Transverse colon (tissue), 4 donors: ENCODE results near the gene CYLC2.

Source experiments
- POLR2A ChIP-seq: fragments of 450-650 bp; IDR thresholded peaks from one replicate; pipeline ENCODE4 v1.6.1; 2016; ENCODE audit warnings: antibody characterized with exemption, mild to moderate bottlenecking, moderate library complexity
- POLR2AphosphoS5 ChIP-seq, 3 donors: sonication (generic); formaldehyde crosslinking; IDR thresholded peaks; one replicate each; pipeline ENCODE4 v1.6.1; 2016; ENCODE audit warnings: antibody characterized with exemption in 3 of 3
- TF ChIP-seq, protein P1 (sequence below), 5 experiments: fragments of 200-600 bp in 3 of 5; fragments of 450-650 bp in 2 of 5; sonication (generic) in 3 of 5; IDR thresholded peaks; 1 replicate in 2 of 5; 2 replicates in 3 of 5; pipeline ENCODE4 v1.5.1; 2016 to 2017; ENCODE audit warnings: antibody characterized with exemption in 5 of 5, inconsistent platforms in 3 of 5, mild to moderate bottlenecking in 2 of 5, moderate library complexity in 1 of 5

DNA sequence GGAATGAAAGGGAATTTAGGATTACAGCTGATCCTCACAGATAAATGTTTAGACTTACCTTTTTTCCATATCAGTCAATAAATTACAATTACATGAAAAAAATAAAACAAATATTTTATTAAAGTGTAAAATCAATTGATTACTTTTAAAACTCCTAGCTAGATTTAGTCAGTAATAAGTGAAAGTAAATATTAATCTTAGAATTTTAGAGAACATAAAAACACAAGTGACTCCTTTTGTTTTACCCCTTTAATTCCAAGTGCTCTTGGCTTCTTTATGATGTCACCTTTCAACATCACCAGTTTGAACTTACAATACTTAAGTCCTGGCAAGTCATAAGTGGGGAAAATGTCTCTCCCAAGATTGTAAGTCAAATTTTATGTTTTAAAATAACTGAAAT, at the start of gene CYLC2:
- no peak for TF ChIP-seq POLR2A
- no peak for TF ChIP-seq POLR2AphosphoS5 (IDR thresholded peaks at IDR 0.05)
- TF ChIP-seq, protein P1, sequence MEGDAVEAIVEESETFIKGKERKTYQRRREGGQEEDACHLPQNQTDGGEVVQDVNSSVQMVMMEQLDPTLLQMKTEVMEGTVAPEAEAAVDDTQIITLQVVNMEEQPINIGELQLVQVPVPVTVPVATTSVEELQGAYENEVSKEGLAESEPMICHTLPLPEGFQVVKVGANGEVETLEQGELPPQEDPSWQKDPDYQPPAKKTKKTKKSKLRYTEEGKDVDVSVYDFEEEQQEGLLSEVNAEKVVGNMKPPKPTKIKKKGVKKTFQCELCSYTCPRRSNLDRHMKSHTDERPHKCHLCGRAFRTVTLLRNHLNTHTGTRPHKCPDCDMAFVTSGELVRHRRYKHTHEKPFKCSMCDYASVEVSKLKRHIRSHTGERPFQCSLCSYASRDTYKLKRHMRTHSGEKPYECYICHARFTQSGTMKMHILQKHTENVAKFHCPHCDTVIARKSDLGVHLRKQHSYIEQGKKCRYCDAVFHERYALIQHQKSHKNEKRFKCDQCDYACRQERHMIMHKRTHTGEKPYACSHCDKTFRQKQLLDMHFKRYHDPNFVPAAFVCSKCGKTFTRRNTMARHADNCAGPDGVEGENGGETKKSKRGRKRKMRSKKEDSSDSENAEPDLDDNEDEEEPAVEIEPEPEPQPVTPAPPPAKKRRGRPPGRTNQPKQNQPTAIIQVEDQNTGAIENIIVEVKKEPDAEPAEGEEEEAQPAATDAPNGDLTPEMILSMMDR (IDR thresholded peaks at IDR 0.05), result no peak
